AG04450 (cell line): ENCODE data around the gene FHL2. TPM values are rescaled to one million over a fixed set of nuclear protein-coding genes. Genes with fewer than 3 reads are reported as not detected.
A peak's percentile ranks its signal among the peaks of the same experiment; 100 is the strongest.

ENCODE experiments used
- CTCF ChIA-PET: fragments of 300-600, 350-600 bp; formaldehyde crosslinking; extraction: SDS; loops from one replicate; lab custom pipeline; 2022; ENCODE audit warnings: antibody characterized with exemption, inconsistent platforms; lab: Charles Lee
- POLR2A ChIA-PET: fragments of 350-600 bp; formaldehyde crosslinking; extraction: SDS; loops from one replicate; lab custom pipeline; 2021; ENCODE audit warnings: antibody characterized with exemption, inconsistent platforms; lab: Yijun Ruan, JAX
- DNase-seq: peaks from one replicate; pipeline ENCODE4 v3.0.0-alpha.2; 2011; ENCODE audit warnings: low read depth, low spot score
- H3K27ac ChIP-seq: one replicate; pipeline ENCODE4 v1.5.1; 2012; ENCODE audit warnings: low read depth, low read length, control low read depth
- H3K27me3 ChIP-seq: one replicate; pipeline ENCODE4 v1.6.0; 2012; ENCODE audit warnings: low read length; ENCODE audit not compliant: control insufficient read depth, insufficient read depth
- H3K4me3 ChIP-seq: 2 replicates; pipeline ENCODE4 v1.5.1; 2011; ENCODE audit warnings: mild to moderate bottlenecking, low read depth, low read length, control low read depth
- H3K9me3 ChIP-seq: 2 replicates; pipeline ENCODE4 v1.5.1; 2012; ENCODE audit warnings: low read length; ENCODE audit not compliant: control insufficient read depth, insufficient read depth
- polyA plus RNA-seq: library from polyadenylated mRNA; depleted of rRNA; stranded (reverse); fragments of >200 nt; gene quantifications from 2 replicates; pipeline ENCODE4 v1.2.3, GENCODE V29; 2011
- TF ChIP-seq, protein P1 (sequence below): IDR thresholded peaks from 2 replicates; pipeline ENCODE4 v1.5.1; 2011; ENCODE audit warnings: low read depth, low read length, control low read depth, inconsistent platforms

The FHL2 gene
- polyA plus RNA-seq, 1 experiment: 497 TPM

DNA sequence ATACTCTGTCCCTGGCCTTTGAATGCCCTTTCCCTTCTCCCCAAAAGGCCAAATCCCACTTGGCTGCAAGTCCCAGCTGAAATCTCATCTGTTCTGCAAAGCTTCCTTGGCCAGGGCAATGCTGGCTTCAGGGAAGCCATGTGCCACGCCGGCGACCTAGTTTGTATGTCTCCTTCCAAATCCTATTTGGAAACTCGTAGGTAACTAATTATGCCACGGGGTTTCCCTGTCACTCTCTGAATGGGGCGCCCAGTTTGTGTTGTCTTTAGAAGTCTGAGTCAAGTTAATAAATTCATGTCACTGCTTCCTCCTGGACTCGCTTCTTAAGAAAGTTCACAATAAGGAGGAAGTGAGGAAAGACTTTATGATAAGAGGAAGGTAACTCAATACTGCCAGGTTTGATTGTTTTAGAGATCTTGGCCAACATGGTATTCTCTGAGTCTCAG is 19.1 kb downstream of the FHL2 start:
- no peaks in the 10 kb centered on the region for H3K9me3 ChIP-seq
- no peak for DNase-seq
- H3K27ac ChIP-seq: peak overlapping the region; percentile 62
- H3K4me3 ChIP-seq: no peak overlapping the region
- TF ChIP-seq, protein P1, sequence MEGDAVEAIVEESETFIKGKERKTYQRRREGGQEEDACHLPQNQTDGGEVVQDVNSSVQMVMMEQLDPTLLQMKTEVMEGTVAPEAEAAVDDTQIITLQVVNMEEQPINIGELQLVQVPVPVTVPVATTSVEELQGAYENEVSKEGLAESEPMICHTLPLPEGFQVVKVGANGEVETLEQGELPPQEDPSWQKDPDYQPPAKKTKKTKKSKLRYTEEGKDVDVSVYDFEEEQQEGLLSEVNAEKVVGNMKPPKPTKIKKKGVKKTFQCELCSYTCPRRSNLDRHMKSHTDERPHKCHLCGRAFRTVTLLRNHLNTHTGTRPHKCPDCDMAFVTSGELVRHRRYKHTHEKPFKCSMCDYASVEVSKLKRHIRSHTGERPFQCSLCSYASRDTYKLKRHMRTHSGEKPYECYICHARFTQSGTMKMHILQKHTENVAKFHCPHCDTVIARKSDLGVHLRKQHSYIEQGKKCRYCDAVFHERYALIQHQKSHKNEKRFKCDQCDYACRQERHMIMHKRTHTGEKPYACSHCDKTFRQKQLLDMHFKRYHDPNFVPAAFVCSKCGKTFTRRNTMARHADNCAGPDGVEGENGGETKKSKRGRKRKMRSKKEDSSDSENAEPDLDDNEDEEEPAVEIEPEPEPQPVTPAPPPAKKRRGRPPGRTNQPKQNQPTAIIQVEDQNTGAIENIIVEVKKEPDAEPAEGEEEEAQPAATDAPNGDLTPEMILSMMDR: no peak
- ChIA-PET POLR2A (interaction anchor here (1.3 kb wide), 1 partner anchor 58 kb away, joined by 4 read pairs; no protein-coding TSS in a partner anchor), CTCF (no interaction called here)
- no peaks in the 10 kb centered on the region for H3K27me3 ChIP-seq

DNA sequence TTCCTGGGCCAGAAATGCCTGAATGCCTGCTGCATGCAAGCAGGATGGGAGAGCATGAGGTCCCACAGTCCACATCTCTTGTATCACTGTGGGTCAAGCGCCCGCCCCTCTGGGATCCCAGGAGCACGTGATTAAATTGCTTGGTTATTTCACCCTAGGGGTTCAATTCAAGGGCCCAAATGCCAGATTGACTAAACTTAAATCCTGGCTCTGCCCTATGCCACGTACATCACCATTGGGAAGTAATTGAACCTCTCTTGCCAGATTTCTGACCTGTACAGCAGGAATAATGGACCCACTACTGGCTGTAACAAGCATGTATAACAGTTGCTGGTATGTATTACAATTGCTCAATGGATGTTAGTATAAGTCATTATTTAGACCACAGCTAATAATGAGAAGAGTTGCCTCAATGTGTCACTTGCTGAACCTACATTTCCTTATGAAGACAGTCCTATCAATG is 19.9 kb downstream of the FHL2 start:
- Histone ChIP-seq H3K9me3 (no peaks in the 10 kb centered on the region), H3K4me3 (no peak overlapping the region), H3K27me3 (no peaks in the 10 kb centered on the region), H3K27ac (peak overlapping the region; percentile 33)
- CTCF ChIA-PET: no interaction called here
- DNase-seq: no peak
- TF ChIP-seq, protein P1: no peak
- POLR2A ChIA-PET: interaction anchor here (1.3 kb wide), 1 partner anchor 59 kb away, joined by 4 read pairs; no protein-coding TSS in a partner anchor

DNA sequence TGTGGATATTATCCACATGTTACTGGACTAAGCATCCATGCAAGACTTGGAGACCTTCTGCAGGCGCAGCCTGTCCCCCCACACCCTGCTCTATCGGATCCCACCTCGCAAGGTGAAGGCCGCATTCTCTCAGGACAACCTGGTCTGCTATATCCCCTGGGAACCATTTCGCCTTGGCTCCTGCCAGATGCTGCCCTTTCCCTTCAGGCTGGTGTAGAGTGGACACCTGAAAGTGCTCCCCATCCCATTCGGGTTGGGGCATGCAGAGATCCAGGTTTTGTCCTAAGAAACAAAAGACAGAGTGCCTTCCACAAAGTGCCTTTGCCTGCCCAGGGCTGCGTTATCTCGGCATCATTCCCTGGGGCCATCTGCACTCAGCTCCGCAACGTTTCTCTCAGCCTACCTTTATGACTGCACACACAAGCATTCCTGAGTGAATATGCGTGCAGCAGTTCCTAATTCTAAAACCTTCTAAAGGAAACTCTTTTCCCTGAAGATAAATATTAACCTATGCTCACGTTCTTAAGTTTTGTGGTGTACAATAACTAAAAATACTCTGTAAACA is 20.5 kb downstream of the FHL2 start:
- Histone ChIP-seq H3K27ac (peak overlapping the region; percentile 77), H3K27me3 (no peaks in the 10 kb centered on the region), H3K9me3 (no peaks in the 10 kb centered on the region), H3K4me3 (no peak overlapping the region)
- no peak for DNase-seq
- TF ChIP-seq, protein P1: no peak
- ChIA-PET POLR2A (interaction anchor here (1.3 kb wide), 1 partner anchor 59 kb away, joined by 4 read pairs; no protein-coding TSS in a partner anchor), CTCF (interaction anchor here (0.9 kb wide), 1 partner anchor 143 kb away, joined by 4 read pairs; no protein-coding TSS in a partner anchor)

DNA sequence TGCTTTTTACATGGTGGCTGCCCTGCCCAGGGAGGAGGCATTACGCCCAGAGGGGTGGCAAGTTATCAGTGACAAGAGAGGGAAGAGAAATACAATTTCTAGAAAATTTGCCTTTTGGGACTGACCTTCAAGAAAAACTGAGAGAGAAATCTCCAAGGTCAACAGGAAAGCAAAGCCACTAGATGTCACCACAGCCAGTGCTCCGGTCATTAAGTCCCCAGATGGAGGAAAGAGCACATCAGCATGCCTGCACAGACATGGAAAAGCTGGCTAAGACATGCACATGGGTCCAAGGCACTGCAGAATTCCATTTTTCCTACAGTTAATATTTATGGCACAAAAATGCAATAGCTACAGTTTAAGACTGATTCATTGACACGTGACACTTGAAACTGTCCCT is 21.0 kb downstream of the FHL2 start:
- TF ChIP-seq, protein P1: no peak
- Histone ChIP-seq H3K27ac (peak overlapping the region; percentile 77), H3K27me3 (no peaks in the 10 kb centered on the region), H3K9me3 (no peaks in the 10 kb centered on the region), H3K4me3 (no peak overlapping the region)
- DNase-seq: no peak
- POLR2A ChIA-PET: no interaction called here
- CTCF ChIA-PET: interaction anchor here (0.9 kb wide), 1 partner anchor 143 kb away, joined by 4 read pairs; no protein-coding TSS in a partner anchor

DNA sequence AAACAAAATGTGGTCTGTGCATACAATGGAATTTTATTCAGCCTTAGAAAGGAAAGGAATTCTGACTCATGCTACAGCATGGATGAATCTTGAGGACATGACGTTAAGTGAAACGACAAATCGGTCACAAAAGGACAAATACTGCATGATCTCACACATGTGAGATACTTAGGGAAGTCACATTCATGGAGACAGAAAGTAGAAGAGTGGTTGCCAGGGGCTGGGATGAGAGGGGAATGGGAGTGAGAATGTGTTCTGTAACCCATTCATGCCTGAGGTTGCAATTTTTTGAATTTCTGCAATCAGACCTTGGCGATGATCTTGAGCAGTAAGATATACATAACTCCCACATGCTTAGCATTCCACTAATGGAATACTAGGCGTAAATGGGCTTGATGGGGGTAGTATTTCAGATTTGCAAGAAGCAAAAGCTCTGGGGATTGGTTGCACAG is 22.0 kb downstream of the FHL2 start:
- H3K4me3 ChIP-seq: no peak overlapping the region
- ChIA-PET CTCF (no interaction called here), POLR2A (interaction anchor here (1.0 kb wide), 1 partner anchor 12 kb away, joined by 4 read pairs; no protein-coding TSS in a partner anchor)
- no peaks in the 10 kb centered on the region for H3K9me3 ChIP-seq
- DNase-seq: no peak
- H3K27me3 ChIP-seq: no peaks in the 10 kb centered on the region
- peak overlapping the region; percentile 77 for H3K27ac ChIP-seq
- TF ChIP-seq, protein P1: no peak
